ENCODE data around the gene LAGE3. TPM values are rescaled to one million over a fixed set of nuclear protein-coding genes. Genes with fewer than 3 reads are reported as not detected.
A peak's percentile ranks its signal among the peaks of the same experiment; 100 is the strongest.

Gene LAGE3
- total and polyA plus RNA-seq, 2 of the 13 experiments (the other 11 are each of a cell fraction or from before 2014, with no cell fraction given) = 7.6 to 12.7 TPM

DNA sequence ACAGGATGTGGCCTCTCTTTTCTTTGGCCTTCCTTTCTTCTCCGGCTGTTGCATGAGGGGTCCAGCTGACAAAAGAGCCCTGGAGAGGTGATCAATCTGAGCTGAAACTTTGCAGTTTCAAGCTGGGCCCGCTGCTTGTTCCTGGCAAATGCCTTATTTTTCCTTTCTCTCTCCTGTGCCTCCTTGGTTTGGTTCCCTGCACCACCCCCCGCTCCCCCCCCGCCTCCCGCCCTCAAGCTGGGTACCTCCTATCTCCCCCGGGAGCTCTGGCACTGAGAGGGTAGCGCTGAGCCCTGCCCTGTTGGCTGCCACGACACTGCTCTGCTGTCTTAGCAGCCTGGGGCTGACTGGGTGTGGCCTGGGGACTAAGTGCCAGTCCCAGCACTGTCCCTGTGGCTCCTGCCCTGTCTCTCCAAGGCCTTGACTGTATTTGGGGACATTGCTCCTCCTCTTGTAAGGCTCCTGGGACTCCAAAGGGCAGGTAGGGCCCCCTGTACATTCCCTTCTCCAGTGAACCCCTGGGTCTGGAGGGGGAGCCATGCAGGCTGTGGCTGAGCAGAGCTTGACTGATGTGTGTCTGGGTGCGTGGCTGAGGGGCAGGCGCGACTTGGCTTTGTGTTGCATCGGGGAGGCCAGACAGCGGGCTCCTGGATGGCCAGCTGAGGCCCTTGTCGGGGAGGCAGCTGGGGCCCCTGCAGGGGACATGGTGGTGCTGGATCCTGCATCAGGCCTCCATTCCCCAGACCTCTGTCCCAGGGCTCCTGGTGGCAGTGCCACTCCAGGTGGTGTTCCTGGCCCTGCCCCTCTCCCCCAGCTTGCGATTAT lies 19.9 kb downstream of the LAGE3 start:
- Histone ChIP-seq H3K4me3 (replicated peaks in 1 of 3; ENCODE audit: insufficient read depth in 1 of 3, low read depth in 2 of 3, low read length in 3 of 3) (peak overlapping the region; percentile 60 to 87 (median 79)), H3K27ac (ENCODE audit: extremely low read length, insufficient read depth, low read length) (no peak overlapping the region), H2AFZ (ENCODE audit: low read length) (no peak overlapping the region), H3K9ac (ENCODE audit: insufficient read depth, low read depth, low read length) (peak overlapping the region; percentile 74), H3K4me1 (ENCODE audit: insufficient read depth, low read length) (0 out of 2 replicates have a peak, but pooled peaks cover 4% of the 10 kb centered on the region), H3K4me2 (ENCODE audit: low read depth, low read length) (peak overlapping the region; percentile 73), H3K27me3 (ENCODE audit: control insufficient read depth in 1 of 2, insufficient read depth in 2 of 2, low read length in 2 of 2) (no peaks in the 10 kb centered on the region), H3K9me3 (ENCODE audit: low read length) (no peaks in the 10 kb centered on the region), H4K20me1 (ENCODE audit: insufficient read depth, low read length) (no peaks in the 10 kb centered on the region), H3K36me3 (replicated peaks in 1 of 2; ENCODE audit: control insufficient read depth in 1 of 2, insufficient read depth in 2 of 2, low read length in 2 of 2) (peaks cover 0 to 4% of the 10 kb centered on the region in 2 experiments; a peak in 3 of 5 replicates), H3K79me2 (ENCODE audit: insufficient read depth, low read length) (peaks cover 9% of the 10 kb centered on the region)
- in situ Hi-C loops (cut with HindIII; ENCODE audit: extremely low pct_ligation_motif_present, low pct_unique_long_range_greater_than_20kb) (no loop called here), intact Hi-C loops (cut with micrococcal nuclease; ENCODE audit: unreplicated experiment) (no loop called here)
- peak; percentile 44 for FAIRE-seq
- 16% methylated on average over 5 of the region's 15 CpGs for WGBS (ENCODE audit: low lambda C conversion rate)
- no TSS peak for BruUV-seq (replicated peaks)
- ATAC-seq = peak; percentile 77
- DNase-seq (ENCODE audit: low spot score) = no peak
- TF ChIP-seq SAP130 (CRISPR knock-in tag; IDR thresholded peaks at IDR 0.05; ENCODE audit: low read depth) (0 out of 2 replicates have a peak, but pooled peaks have one; percentile 15), JUND (CRISPR knock-in tag; IDR thresholded peaks at IDR 0.05) (no peak)
- ChIA-PET CTCF (ENCODE audit: low intra/inter-chr PET ratio, low total read pairs) (interaction anchor here (1.0 kb wide), 1 partner anchor 75 kb away, joined by 4 read pairs; no protein-coding TSS in a partner anchor), POLR2A (interaction anchor here (0.7 to 1.6 kb wide), 5 partner anchors 19 to 88 kb away, joined by 3 to 6 read pairs (median 4); partner anchors contain the start of genes LAGE3, SLC10A3 and TAFAZZIN)

DNA sequence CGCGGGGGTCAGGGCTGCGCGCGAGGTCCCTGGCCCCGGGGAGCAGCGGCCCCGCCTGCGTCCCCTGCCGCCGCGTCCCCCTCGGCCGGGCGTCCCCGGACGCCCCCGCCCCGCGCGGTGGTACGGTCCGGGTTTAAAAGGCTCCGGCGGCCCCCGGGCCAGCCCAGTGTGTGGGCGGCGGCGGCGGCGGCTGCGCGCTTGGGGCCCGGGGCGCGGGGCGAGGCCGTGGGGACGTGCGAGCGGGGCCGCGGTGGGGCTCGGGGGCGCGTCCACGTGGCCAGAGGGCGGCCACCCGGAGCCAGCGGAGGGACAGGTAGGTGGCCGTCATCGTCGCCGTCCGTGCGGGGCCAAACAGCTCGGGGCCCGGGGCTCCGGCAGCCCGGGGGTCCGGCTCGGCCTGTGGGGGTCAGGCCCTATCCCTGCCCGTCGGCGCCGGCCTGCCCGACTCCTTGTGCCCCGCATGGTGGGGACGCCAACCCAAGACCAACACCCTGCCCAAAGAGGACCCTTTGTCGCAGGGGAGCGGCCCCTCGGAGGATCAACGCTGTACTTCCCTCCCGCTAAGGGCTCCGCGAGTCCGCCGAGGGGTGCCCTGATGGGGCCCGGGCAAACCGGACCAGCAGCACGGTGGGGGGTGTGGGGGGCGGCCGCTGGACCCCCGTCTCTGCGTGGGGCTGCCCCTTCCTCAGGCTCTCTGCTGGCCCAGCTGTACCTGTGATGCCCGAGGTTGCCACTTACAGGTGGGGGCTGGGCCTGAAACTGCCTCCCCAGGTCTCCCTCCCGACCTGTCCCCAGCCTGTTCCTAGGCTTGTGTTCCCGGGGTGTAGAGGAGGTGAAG lies 20.7 kb downstream of the LAGE3 start, which contains the start of gene PLXNA3:
Gene PLXNA3, plus strand, starts transcription at position 166 of the 838 bp plus-strand sequence. CDS start 1,903 bp downstream, outside the sequence.
- FAIRE-seq = no peak
- intact Hi-C loops (cut with micrococcal nuclease; ENCODE audit: unreplicated experiment) = no loop called here
- H3K4me1 ChIP-seq (ENCODE audit: insufficient read depth, low read length) = 0 out of 2 replicates have a peak, but pooled peaks cover 4% of the 10 kb centered on the region
- no CpG with 5 or more reads among the region's 88 CpGs for WGBS (ENCODE audit: low lambda C conversion rate)
- TSS peak; percentile 78 for BruUV-seq (replicated peaks)
- peak within 1 kb of the TSS; percentile 74 for H3K9ac ChIP-seq (ENCODE audit: insufficient read depth, low read depth, low read length)
- no peaks in the 10 kb centered on the region for H3K27me3 ChIP-seq (ENCODE audit: control insufficient read depth in 1 of 2, insufficient read depth in 2 of 2, low read length in 2 of 2)
- peak within 1 kb of the TSS; percentile 73 for H3K4me2 ChIP-seq (ENCODE audit: low read depth, low read length)
- ChIA-PET POLR2A (interaction anchor here (0.7 to 1.6 kb wide), 8 partner anchors 20 to 69 kb away, joined by 3 to 6 read pairs (median 4); partner anchors contain the start of genes ATP6AP1, LAGE3, RPL10 and SLC10A3), CTCF (ENCODE audit: low intra/inter-chr PET ratio, low total read pairs) (no interaction called here)
- H3K4me3 ChIP-seq (replicated peaks in 1 of 3; ENCODE audit: insufficient read depth in 1 of 3, low read depth in 2 of 3, low read length in 3 of 3) = peak within 1 kb of the TSS; percentile 60 to 87 (median 79)
- peak; percentile 63 for ATAC-seq
- H3K79me2 ChIP-seq (ENCODE audit: insufficient read depth, low read length) = peaks cover 9% of the 10 kb centered on the region
- H4K20me1 ChIP-seq (ENCODE audit: insufficient read depth, low read length) = no peaks in the 10 kb centered on the region
- H3K27ac ChIP-seq (ENCODE audit: extremely low read length, insufficient read depth, low read length) = no peak within 1 kb of the TSS
- in situ Hi-C loops (cut with HindIII; ENCODE audit: extremely low pct_ligation_motif_present, low pct_unique_long_range_greater_than_20kb) = no loop called here
- H3K36me3 ChIP-seq (replicated peaks in 1 of 2; ENCODE audit: control insufficient read depth in 1 of 2, insufficient read depth in 2 of 2, low read length in 2 of 2) = peaks cover 0 to 4% of the 10 kb centered on the region in 2 experiments; a peak in 3 of 5 replicates
- DNase-seq (ENCODE audit: low spot score) = no peak
- H2AFZ ChIP-seq (ENCODE audit: low read length) = no peak within 1 kb of the TSS
- H3K9me3 ChIP-seq (ENCODE audit: low read length) = no peaks in the 10 kb centered on the region
- TF ChIP-seq MXI1 (IDR thresholded peaks at IDR 0.05; ENCODE audit: borderline replicate concordance, low read depth, low read length) (peak; percentile 10; the same call in 1 of the 3 replicates), POLR2A (IDR thresholded peaks at IDR 0.05; ENCODE audit: insufficient read depth in 1 of 2, low read depth in 2 of 2, low read length in 2 of 2) (peak in 1 of 2 experiments; percentile 13; a peak in 1 of 4 replicates), ZFY (CRISPR knock-in tag; IDR thresholded peaks at IDR 0.05) (peak; percentile 59), SOX5 (CRISPR knock-in tag; IDR thresholded peaks at IDR 0.05; ENCODE audit: borderline replicate concordance) (no peak), NFKB2 (CRISPR knock-in tag; IDR thresholded peaks at IDR 0.05; ENCODE audit: borderline replicate concordance) (no peak), ZNF567 (CRISPR knock-in tag; IDR thresholded peaks at IDR 0.05; ENCODE audit: borderline replicate concordance) (no peak), ATM (IDR thresholded peaks at IDR 0.05; ENCODE audit: borderline replicate concordance) (no peak), SIN3A (IDR thresholded peaks at IDR 0.05; ENCODE audit: borderline replicate concordance, low read depth, low read length) (peak; percentile 24; the same call in 1 of the 2 replicates), POLR2G (IDR thresholded peaks at IDR 0.05; ENCODE audit: low read depth, low read length) (peak; percentile 68)
- TF ChIP-seq, protein P1, sequence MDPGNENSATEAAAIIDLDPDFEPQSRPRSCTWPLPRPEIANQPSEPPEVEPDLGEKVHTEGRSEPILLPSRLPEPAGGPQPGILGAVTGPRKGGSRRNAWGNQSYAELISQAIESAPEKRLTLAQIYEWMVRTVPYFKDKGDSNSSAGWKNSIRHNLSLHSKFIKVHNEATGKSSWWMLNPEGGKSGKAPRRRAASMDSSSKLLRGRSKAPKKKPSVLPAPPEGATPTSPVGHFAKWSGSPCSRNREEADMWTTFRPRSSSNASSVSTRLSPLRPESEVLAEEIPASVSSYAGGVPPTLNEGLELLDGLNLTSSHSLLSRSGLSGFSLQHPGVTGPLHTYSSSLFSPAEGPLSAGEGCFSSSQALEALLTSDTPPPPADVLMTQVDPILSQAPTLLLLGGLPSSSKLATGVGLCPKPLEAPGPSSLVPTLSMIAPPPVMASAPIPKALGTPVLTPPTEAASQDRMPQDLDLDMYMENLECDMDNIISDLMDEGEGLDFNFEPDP (CRISPR knock-in tag; conservative IDR thresholded peaks at IDR 0.05) = no peak
- TF ChIP-seq, protein P2, sequence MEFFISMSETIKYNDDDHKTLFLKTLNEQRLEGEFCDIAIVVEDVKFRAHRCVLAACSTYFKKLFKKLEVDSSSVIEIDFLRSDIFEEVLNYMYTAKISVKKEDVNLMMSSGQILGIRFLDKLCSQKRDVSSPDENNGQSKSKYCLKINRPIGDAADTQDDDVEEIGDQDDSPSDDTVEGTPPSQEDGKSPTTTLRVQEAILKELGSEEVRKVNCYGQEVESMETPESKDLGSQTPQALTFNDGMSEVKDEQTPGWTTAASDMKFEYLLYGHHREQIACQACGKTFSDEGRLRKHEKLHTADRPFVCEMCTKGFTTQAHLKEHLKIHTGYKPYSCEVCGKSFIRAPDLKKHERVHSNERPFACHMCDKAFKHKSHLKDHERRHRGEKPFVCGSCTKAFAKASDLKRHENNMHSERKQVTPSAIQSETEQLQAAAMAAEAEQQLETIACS (CRISPR knock-in tag; IDR thresholded peaks at IDR 0.05) = peak; percentile 19; the same call in 1 of the 2 replicates
